HG03378 (cell line): Measurements from ENCODE around the gene PRELID2.
"Not testable (repeated sequence)": the region's sequence is repeated elsewhere in the genome, so short reads cannot be mapped to it uniquely, and the experiment has no call there.

Experiments
- ATAC-seq: cut with Tn5 transposase; IDR thresholded peaks from one replicate; pipeline ENCODE4 v1.9.1; 2021; ENCODE audit warnings: mild to moderate bottlenecking, moderate library complexity; ENCODE audit not compliant: unreplicated experiment

The PRELID2 gene

GRCh38 chr5:145840458-145841132, 5.5 kb upstream of the PRELID2 start:
- no peak for ATAC-seq

GRCh38 chr5:145838276-145838675, 3.1 kb upstream of the PRELID2 start:
- ATAC-seq = no peak

GRCh38 chr5:145836241-145836640, 1.1 kb upstream of the PRELID2 start:
- ATAC-seq = not testable (repeated sequence)

GRCh38 chr5:145835848-145836239, 702 bp upstream of the PRELID2 start:
- peak; percentile 1 for ATAC-seq

- ATAC-seq = no peak
Measured at GRCh38 chr5:145834554-145834916, 607 bp downstream of the PRELID2 start.

GRCh38 chr5:145833631-145834200, 1.4 kb downstream of the PRELID2 start:
- no peak for ATAC-seq

GRCh38 chr5:145830594-145830993, 4.5 kb downstream of the PRELID2 start:
- no peak for ATAC-seq

GRCh38 chr5:145829708-145830361, 5.3 kb downstream of the PRELID2 start:
- no peak for ATAC-seq

GRCh38 chr5:145826895-145827674, 8.1 kb downstream of the PRELID2 start:
- ATAC-seq = no peak

GRCh38 chr5:145825751-145826180, 9.4 kb downstream of the PRELID2 start:
- ATAC-seq = peak; percentile 81

- no peak for ATAC-seq
Measured at GRCh38 chr5:145824040-145824439, 11.1 kb downstream of the PRELID2 start.

GRCh38 chr5:145818604-145819003, 16.5 kb downstream of the PRELID2 start:
- no peak for ATAC-seq

GRCh38 chr5:145812877-145813276, 22.3 kb downstream of the PRELID2 start:
- no peak for ATAC-seq

GRCh38 chr5:145811834-145812625, 23.1 kb downstream of the PRELID2 start:
- no peak for ATAC-seq

GRCh38 chr5:145806923-145807322, 28.2 kb downstream of the PRELID2 start:
- no peak for ATAC-seq

- ATAC-seq = no peak
Measured at GRCh38 chr5:145805819-145806218, 29.3 kb downstream of the PRELID2 start.

- no peak for ATAC-seq
Measured at GRCh38 chr5:145804701-145805100, 30.4 kb downstream of the PRELID2 start.

- ATAC-seq = no peak
Measured at GRCh38 chr5:145803112-145804004, 31.8 kb downstream of the PRELID2 start.

- ATAC-seq = no peak
Measured at GRCh38 chr5:145801195-145801594, 33.9 kb downstream of the PRELID2 start.

- no peak for ATAC-seq
Measured at GRCh38 chr5:145800181-145800580, 35.0 kb downstream of the PRELID2 start.
